ENCODE results near the gene DRGX. TPM values are rescaled to one million over a fixed set of nuclear protein-coding genes. Genes with fewer than 3 reads are reported as not detected.

Gene DRGX
- total RNA-seq, 4 donors from 2014 or later: 1.2 TPM; not detected in 3

DNA sequence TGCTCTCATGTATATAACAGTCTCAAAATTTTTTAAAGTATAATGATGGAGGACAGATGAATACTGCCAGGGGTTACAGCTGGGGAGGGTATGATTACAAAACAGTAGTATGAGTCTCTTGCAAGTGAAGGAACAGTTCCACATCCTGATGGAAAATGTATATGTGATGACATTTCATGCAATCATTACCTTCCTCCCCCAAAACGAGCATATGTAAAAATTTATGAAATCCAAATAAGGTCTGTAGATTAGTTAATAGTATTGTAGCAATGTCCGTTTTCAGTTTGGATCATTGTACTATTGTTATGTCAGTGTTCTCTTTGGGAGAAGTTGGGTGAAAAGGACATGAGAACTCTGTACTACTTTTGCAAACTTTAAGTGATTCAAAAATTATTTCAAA lies 38.0 kb downstream of the DRGX start:
- no peak for DNase-seq (ENCODE audit: low spot score in 2 of 2)
- Histone ChIP-seq H3K4me3 (no peak overlapping the region), H3K27me3 (peaks cover 3% of the 10 kb centered on the region), H3K36me3 (no peaks in the 10 kb centered on the region), H3K4me1 (peaks cover 12% of the 10 kb centered on the region), H3K9me3 (no peaks in the 10 kb centered on the region), H3K27ac (no peak overlapping the region)
- TF ChIP-seq POLR2AphosphoS5 (IDR thresholded peaks at IDR 0.05) (no peak), POLR2A (IDR thresholded peaks at IDR 0.05) (no peak)
- TF ChIP-seq, protein P1, sequence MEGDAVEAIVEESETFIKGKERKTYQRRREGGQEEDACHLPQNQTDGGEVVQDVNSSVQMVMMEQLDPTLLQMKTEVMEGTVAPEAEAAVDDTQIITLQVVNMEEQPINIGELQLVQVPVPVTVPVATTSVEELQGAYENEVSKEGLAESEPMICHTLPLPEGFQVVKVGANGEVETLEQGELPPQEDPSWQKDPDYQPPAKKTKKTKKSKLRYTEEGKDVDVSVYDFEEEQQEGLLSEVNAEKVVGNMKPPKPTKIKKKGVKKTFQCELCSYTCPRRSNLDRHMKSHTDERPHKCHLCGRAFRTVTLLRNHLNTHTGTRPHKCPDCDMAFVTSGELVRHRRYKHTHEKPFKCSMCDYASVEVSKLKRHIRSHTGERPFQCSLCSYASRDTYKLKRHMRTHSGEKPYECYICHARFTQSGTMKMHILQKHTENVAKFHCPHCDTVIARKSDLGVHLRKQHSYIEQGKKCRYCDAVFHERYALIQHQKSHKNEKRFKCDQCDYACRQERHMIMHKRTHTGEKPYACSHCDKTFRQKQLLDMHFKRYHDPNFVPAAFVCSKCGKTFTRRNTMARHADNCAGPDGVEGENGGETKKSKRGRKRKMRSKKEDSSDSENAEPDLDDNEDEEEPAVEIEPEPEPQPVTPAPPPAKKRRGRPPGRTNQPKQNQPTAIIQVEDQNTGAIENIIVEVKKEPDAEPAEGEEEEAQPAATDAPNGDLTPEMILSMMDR (IDR thresholded peaks at IDR 0.05): no peak
- 74% methylated on average over 2 of the region's 2 CpGs for WGBS

GRCh38 chr10:49356944-49357343 lies 38.9 kb downstream of the DRGX start:
- Histone ChIP-seq H3K36me3 (no peaks in the 10 kb centered on the region), H3K27me3 (peaks cover 3% of the 10 kb centered on the region), H3K4me1 (peaks cover 12% of the 10 kb centered on the region), H3K9me3 (no peaks in the 10 kb centered on the region), H3K27ac (no peak overlapping the region), H3K4me3 (no peak overlapping the region)
- TF ChIP-seq POLR2A (IDR thresholded peaks at IDR 0.05): no peak
- no peak for TF ChIP-seq EP300 (IDR thresholded peaks at IDR 0.05)
- no peak for TF ChIP-seq POLR2AphosphoS5 (IDR thresholded peaks at IDR 0.05)
- TF ChIP-seq, protein P1 (IDR thresholded peaks at IDR 0.05): no peak
- 57% methylated on average over 1 of the region's 1 CpG for WGBS
- DNase-seq (ENCODE audit: low spot score in 2 of 2): no peak

- no peak overlapping the region for H3K27ac ChIP-seq
- TF ChIP-seq, protein P1 (IDR thresholded peaks at IDR 0.05): no peak
- TF ChIP-seq POLR2A (IDR thresholded peaks at IDR 0.05) (no peak), POLR2AphosphoS5 (IDR thresholded peaks at IDR 0.05) (no peak), EP300 (IDR thresholded peaks at IDR 0.05) (no peak)
- H3K4me3 ChIP-seq: no peak overlapping the region
- peaks cover 3% of the 10 kb centered on the region for H3K27me3 ChIP-seq
- H3K4me1 ChIP-seq: peaks cover 14% of the 10 kb centered on the region
- no peaks in the 10 kb centered on the region for H3K9me3 ChIP-seq
- H3K36me3 ChIP-seq: no peaks in the 10 kb centered on the region
- no peak for DNase-seq (ENCODE audit: low spot score in 2 of 2)
- 78% methylated on average over 4 of the region's 4 CpGs for WGBS
These were observed 39.7 kb downstream of the DRGX start for GRCh38 chr10:49356181-49356580.

DNA sequence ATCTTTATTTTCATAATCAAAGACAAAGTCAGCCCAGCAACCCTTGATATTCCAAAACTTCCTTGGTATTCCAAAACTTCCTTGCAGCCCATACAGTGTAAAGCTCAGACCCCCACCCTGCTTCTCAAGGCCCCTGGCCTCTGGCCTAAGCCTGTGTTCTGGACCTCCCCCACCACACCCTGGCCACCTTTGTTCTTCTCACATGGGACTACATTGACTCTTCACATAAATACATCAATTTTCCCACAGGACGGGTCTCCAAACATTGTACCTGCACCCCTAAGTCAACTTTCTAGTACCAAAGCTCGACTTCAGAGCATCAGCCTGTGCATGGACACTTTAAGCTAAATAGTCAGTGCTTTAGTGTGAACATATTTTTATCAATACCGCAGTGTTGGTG lies 40.7 kb downstream of the DRGX start:
- TF ChIP-seq POLR2AphosphoS5 (IDR thresholded peaks at IDR 0.05) (no peak), POLR2A (IDR thresholded peaks at IDR 0.05) (no peak), EP300 (IDR thresholded peaks at IDR 0.05) (no peak)
- TF ChIP-seq, protein P1 (IDR thresholded peaks at IDR 0.05): no peak
- H3K9me3 ChIP-seq: peaks cover 4% of the 10 kb centered on the region
- 94% methylated on average over 3 of the region's 3 CpGs for WGBS
- H3K27me3 ChIP-seq: peaks cover 3% of the 10 kb centered on the region
- H3K27ac ChIP-seq: no peak overlapping the region
- H3K4me1 ChIP-seq: peaks cover 10% of the 10 kb centered on the region
- DNase-seq (ENCODE audit: low spot score in 2 of 2): no peak
- no peaks in the 10 kb centered on the region for H3K36me3 ChIP-seq
- no peak overlapping the region for H3K4me3 ChIP-seq

DNA sequence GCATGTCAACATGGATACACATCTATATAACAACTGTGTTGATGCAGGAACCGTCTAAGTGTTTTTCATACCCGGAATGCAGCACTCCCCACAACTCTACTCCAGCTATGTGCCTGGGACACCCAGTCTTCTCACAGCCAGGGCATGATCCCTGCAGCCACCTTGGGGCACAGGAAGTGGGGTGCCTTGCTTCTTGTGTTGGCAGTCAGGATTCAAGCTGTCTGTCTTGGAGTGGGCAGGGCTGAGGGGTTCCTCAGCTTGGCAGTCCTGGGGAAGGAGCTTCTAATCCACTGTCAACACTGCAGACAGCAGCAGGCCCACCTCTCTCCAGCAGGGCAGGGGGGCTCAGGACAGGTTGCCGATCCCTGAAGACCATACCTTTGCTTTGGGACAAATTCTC lies 41.3 kb downstream of the DRGX start:
- WGBS: 79% methylated on average over 3 of the region's 3 CpGs
- TF ChIP-seq POLR2A (IDR thresholded peaks at IDR 0.05) (no peak), POLR2AphosphoS5 (IDR thresholded peaks at IDR 0.05) (no peak), EP300 (IDR thresholded peaks at IDR 0.05) (no peak)
- TF ChIP-seq, protein P1 (IDR thresholded peaks at IDR 0.05): no peak

More for the DNA sequence above, 41.3 kb downstream of the DRGX start:
- Histone ChIP-seq H3K9me3 (peaks cover 7% of the 10 kb centered on the region), H3K27ac (no peak overlapping the region), H3K4me3 (no peak overlapping the region), H3K36me3 (no peaks in the 10 kb centered on the region), H3K27me3 (peaks cover 3% of the 10 kb centered on the region), H3K4me1 (peaks cover 4% of the 10 kb centered on the region)
- peak in 1 of 2 donors; percentile 45 for DNase-seq (ENCODE audit: low spot score in 2 of 2)
